GM18511 (cell line): ENCODE results near the gene RUVBL1.
"Not testable (repeated sequence)": the region's sequence is repeated elsewhere in the genome, so short reads cannot be mapped to it uniquely, and the experiment has no call there.

Experiments
- ATAC-seq: cut with Tn5 transposase; IDR thresholded peaks from one replicate; pipeline ENCODE4 v1.9.1; 2021; ENCODE audit warnings: mild to moderate bottlenecking, moderate library complexity; ENCODE audit not compliant: unreplicated experiment

The RUVBL1 gene

GRCh38 chr3:128123538-128124368, at the start of gene RUVBL1:
Gene RUVBL1, minus strand, starts transcription at chr3:128123812. Its CDS starts 88 bp downstream, at chr3:128123724.
- peak; percentile 99 for ATAC-seq

GRCh38 chr3:128173200-128173599, 49.6 kb upstream of the RUVBL1 start:
- ATAC-seq: no peak

GRCh38 chr3:128170866-128171516, 47.4 kb upstream of the RUVBL1 start:
- ATAC-seq: no peak

- ATAC-seq: no peak
Observed at GRCh38 chr3:128168836-128169235, 45.2 kb upstream of the RUVBL1 start.

GRCh38 chr3:128167973-128168674, 44.5 kb upstream of the RUVBL1 start:
- no peak for ATAC-seq

GRCh38 chr3:128167646-128167972, 44.0 kb upstream of the RUVBL1 start:
- no peak for ATAC-seq

GRCh38 chr3:128166971-128167453, 43.4 kb upstream of the RUVBL1 start:
- ATAC-seq: no peak

GRCh38 chr3:128163432-128163831, 39.8 kb upstream of the RUVBL1 start:
- no peak for ATAC-seq

GRCh38 chr3:128160661-128161060, 37.0 kb upstream of the RUVBL1 start:
- no peak for ATAC-seq

GRCh38 chr3:128155616-128156360, 32.2 kb upstream of the RUVBL1 start:
- ATAC-seq: no peak

- not testable (repeated sequence) for ATAC-seq
Observed at GRCh38 chr3:128154354-128154753, 30.7 kb upstream of the RUVBL1 start.

- peak; percentile 90 for ATAC-seq
Observed at GRCh38 chr3:128153156-128154041, 29.8 kb upstream of the RUVBL1 start, which contains the start of gene EEFSEC. Gene EEFSEC, plus strand, starts transcription at chr3:128153481. Its CDS starts 27 bp downstream, at chr3:128153508.

- no peak for ATAC-seq
Observed at GRCh38 chr3:128152419-128153155, 29.0 kb upstream of the RUVBL1 start.

- no peak for ATAC-seq
Observed at GRCh38 chr3:128151758-128152274, 28.2 kb upstream of the RUVBL1 start.

GRCh38 chr3:128149650-128150049, 26.0 kb upstream of the RUVBL1 start:
- ATAC-seq: no peak

- no peak for ATAC-seq
Observed at GRCh38 chr3:128146201-128146600, 22.6 kb upstream of the RUVBL1 start.

GRCh38 chr3:128145279-128145678, 21.7 kb upstream of the RUVBL1 start:
- no peak for ATAC-seq

- ATAC-seq: no peak
Observed at GRCh38 chr3:128144512-128145187, 21.0 kb upstream of the RUVBL1 start.
